ENCODE data around the gene NUDT2.

GRCh38 chr9:34363619-34364351, 34.4 kb downstream of the NUDT2 start:
- TF ChIP-seq ATF3 (CRISPR knock-in tag; conservative IDR thresholded peaks at IDR 0.05) (no peak), NFATC4 (CRISPR knock-in tag; IDR thresholded peaks at IDR 0.05) (no peak), ZNF317 (CRISPR knock-in tag; IDR thresholded peaks at IDR 0.05; ENCODE audit: borderline replicate concordance, low read depth) (no peak), IRF1 (CRISPR knock-in tag; IDR thresholded peaks at IDR 0.05) (no peak), TEAD1 (CRISPR knock-in tag; IDR thresholded peaks at IDR 0.05) (no peak), ZNF423 (CRISPR knock-in tag; IDR thresholded peaks at IDR 0.05) (no peak), ESRRA (CRISPR knock-in tag; IDR thresholded peaks at IDR 0.05; ENCODE audit: borderline replicate concordance) (no peak), ZSCAN18 (CRISPR knock-in tag; IDR thresholded peaks at IDR 0.05) (no peak), MAX (CRISPR knock-in tag; IDR thresholded peaks at IDR 0.05) (no peak), NR2C2 (CRISPR knock-in tag; IDR thresholded peaks at IDR 0.05) (no peak)
- TF ChIP-seq, protein P1, sequence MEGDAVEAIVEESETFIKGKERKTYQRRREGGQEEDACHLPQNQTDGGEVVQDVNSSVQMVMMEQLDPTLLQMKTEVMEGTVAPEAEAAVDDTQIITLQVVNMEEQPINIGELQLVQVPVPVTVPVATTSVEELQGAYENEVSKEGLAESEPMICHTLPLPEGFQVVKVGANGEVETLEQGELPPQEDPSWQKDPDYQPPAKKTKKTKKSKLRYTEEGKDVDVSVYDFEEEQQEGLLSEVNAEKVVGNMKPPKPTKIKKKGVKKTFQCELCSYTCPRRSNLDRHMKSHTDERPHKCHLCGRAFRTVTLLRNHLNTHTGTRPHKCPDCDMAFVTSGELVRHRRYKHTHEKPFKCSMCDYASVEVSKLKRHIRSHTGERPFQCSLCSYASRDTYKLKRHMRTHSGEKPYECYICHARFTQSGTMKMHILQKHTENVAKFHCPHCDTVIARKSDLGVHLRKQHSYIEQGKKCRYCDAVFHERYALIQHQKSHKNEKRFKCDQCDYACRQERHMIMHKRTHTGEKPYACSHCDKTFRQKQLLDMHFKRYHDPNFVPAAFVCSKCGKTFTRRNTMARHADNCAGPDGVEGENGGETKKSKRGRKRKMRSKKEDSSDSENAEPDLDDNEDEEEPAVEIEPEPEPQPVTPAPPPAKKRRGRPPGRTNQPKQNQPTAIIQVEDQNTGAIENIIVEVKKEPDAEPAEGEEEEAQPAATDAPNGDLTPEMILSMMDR (IDR thresholded peaks at IDR 0.05): no peak

Measured in WTC11 (cell line).